HG03558 (cell line): ENCODE data around the gene GRM4.

ENCODE experiments used
- ATAC-seq: cut with Tn5 transposase; IDR thresholded peaks from one replicate; pipeline ENCODE4 v1.9.1; 2021; ENCODE audit warnings: moderate number of reproducible peaks; ENCODE audit not compliant: unreplicated experiment; ENCODE audit errors: extremely low read depth

GRM4 gene

DNA sequence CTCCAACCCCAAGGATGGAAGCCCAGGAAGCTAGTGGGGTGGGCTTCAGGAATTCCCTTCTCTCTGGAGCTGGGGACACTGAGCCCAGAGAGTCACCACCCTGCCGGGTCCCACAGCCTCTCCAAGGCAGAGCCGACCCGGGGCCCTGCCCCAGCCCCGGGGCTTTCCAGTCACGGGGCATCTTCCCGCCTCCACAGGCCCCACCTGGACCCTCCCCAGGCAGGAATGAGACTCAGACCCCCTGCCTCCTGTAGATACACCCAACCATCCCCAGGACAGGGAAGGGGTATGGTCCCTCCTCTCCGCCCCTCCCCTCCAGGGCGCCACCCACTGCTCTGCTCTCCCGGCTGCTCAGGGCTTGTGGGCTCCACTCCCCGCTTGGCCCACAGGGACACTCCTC, 53.3 kb downstream of the GRM4 start:
- no peak for ATAC-seq

DNA sequence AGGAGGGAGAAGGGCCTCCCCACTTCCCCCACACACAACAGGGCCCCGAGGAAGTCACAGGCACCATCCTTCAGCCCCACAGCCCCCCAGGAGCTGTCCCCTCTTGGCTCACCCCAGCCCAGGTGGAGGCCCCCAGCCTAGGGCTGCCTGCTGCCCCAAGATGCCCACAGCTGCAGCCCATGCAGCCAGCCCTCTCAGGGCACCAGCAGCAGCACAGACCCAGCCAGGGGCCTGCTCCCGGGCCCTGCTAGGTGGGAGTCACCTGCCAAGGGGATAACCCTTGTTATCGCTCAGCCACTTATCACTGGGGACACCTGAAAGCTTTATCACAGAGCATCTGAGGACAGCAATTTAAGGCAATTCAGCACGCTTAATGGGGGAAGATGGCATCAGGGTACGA, 55.0 kb downstream of the GRM4 start:
- no peak for ATAC-seq

DNA sequence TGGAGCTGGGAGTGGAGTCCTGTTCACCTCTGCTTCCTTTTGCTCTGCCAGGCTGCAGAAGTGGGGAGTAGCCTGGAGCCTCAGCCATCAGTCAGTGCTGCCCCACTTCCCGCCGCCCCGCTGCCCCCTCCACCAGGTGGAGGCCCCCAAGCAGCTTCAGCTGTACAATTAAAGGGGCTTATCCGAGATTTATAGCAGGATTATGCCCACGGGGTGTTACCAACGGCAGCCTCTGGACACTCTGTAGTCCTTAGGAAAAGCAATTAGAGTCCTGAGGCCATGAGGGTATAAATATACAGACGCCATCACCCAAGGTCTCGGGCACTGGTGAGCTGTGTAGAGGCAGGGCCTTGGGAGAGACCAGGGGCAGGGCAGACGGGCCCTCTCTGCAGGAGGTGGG, 55.4 kb downstream of the GRM4 start:
- ATAC-seq = no peak

DNA sequence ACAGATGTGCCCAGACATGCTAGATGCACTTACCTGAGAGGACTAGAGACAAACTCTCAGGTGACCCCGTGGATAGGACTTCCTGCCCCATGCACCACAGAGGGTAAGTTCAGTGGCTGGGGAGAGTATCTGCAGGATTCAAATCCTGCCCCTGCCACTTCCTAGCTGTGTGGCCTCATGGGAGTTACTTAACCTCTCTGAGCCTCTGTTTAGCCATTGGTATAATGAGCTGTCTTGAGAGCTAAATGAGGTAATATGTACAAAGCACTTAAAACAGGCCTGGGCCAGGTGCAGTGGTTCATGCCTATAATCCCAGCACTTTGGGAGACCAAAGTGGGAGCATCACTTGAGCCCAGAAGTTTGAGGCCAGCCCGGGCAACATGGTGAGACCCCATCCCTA, 59.3 kb downstream of the GRM4 start:
- ATAC-seq = no peak

DNA sequence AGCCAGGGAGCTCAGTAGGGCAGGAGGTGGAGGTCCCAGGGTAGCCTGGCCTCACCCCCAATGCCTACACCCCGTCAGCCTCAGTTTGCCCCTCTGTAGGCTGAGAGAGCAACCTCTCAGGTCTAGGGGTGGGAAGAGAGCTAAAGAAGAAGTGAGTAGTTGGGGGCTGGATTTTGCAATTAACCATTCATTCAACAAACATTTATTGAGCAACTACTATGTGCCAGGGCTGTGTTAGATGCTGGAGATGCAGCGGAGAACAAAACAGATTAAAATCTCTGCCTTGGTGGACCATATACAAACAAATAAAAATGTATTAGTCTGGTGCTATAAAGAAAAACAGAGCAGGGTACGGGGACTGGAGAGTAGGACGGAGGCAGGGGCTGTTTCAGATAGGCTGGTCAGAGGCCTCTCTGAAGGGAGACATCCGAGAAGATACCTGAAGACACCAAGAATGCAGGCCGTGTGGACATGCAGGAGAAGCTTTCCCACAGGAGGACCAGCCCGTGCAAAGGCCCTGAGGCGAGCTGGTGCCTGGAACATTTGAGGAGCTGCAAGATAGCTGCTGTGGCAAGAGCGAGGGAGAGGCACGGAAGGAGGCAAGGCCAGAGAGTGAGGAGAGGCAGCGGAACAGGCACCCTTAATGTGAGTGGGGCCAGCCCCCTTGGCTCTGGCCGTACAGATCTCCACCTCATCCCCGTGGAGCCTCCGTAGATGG, 60.3 kb downstream of the GRM4 start:
- no peak for ATAC-seq

DNA sequence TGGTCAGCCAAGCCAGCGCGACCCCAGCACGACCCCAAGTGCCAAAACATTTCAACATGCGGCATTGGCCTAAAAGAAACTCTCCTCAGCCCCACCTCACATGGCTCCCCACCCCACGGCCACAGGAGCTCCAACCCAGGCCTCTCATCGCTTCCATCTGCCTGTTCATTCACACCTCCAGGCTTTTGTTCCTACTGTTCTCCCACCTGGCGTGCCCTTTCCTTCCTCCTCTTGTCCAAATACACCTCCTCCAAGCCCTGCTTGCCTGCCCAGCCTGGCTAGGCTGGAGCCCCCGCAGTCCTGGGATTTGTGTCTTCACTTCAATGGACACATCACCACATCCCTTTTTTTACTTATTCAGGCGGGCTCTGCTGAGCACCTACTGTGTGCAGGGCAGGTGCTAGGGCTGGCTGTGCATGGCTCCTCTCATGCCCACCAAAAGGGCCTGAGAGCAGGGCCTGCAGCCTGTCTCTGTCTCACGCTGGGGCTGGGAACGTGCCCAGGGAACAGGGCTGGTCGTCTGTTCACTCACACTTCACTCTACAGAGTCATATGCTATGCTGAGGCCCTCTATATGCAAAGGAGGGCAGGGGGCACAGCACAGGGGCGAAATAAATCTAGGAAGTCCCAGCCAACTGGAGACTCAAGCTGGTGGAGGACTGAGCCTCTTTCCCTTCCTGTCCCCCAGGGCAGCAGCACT, 61.1 kb downstream of the GRM4 start:
- ATAC-seq = no peak

DNA sequence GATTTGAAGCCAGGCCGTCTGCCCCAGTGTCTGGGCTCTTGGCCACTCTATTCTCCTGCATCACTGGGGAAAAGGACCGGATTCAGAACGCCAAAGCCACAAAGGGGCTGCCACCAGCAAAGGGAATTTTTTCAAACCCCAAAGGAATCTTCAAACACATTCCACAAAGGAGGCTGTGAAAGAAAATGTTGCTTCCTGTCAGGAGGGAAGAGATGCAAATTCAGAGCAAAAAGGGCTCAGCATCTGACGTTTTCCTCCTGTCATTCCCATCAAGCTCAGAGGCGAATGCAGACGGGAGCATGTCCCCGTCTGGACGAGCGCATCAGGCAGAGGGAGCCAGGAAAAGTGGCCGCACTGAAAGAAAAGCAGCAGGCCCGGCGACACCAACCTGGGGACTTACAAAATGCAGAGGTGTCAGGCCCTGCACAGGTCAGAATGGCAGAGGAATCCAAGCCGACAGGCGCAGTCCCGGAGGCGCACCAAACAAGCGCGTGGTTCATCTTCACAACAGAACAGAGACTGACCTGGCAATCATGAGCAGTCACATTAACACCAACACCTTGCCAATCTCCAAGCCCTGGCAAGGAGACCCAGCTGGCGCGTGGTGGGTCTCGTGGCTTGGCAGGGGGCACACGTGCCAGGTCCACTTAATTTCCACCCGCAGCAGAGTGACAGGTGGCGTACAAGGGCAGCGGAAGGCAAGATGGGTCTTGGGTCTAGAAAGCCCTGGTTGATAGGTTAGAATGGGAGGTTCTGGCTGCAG, 62.8 kb downstream of the GRM4 start:
- ATAC-seq = no peak

DNA sequence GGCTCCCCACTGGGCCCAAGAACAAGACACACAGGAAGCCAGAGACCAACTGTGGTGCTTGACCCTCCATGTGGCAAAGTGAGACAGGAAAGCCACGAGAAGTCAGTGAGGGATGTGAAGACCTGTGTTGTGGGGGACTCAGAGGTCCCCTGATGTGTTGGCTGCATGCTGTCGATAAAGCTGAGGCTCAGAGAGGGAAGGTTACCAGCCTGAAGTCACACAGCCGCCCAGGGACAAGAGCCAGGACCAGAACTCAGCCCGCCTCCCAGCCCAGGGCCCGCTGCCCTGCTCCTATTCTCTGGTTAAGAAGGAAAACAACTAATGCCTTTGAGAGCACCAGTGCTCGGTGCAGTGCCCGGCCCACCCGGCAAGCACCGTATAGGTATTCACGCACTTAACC, 63.5 kb downstream of the GRM4 start:
- no peak for ATAC-seq

DNA sequence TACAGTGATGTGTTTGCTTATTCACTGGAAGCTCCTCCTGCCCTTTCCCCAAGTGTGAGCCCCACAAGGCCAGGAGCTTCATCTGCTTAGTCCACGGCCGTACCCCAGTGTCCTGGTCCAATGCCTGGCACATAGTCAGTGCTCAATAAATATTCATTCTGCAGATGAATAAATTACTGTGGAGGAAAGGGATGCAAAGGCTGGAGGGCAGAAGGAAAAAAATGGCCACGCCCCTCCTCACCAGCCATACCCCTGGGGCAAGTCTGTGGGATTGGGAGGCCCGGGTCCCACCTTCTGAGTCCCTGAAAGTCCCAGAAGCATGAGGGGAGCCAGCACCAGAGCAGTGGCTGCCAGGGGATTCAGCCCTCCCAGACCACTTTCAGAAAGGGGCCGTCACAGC, 65.5 kb downstream of the GRM4 start:
- no peak for ATAC-seq

DNA sequence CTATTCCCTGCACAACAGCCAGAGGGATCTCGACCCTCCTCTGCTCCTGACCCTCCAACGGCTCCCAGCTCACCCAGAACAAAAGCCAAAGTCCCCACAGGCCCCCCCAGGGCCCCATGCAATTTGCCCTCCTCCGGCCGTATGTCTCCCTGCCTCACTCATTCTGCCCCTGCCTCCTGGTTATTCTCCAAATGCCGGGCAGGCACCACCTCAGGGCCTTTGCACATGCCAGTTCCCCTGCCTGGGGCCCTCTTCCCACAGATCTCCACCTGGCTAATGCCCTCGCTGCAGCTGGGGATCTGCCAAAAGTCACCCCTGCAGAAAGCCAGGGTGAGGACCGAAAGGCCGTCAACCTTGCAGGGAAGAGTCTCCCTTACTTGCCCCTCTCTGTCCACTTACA, 66.0 kb downstream of the GRM4 start:
- no peak for ATAC-seq

DNA sequence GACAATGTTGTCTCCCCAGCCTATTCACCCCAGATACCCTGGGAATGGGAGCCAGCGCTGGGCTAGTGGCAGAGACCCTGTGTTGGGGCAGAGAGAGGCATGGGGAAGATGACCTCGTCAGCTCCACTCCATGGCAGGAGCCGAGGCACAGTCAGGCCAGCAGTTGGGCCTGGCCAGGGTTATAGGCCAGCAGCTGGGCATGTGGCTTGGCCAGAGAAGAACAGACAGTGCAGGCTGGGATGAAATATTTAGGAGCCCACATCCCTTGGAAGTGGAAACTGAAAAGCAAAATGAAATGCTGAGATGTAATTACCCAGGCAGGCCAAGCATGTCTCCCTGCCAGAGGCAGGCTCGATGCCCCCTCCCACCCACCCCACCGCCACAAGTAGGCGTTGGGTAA, 70.0 kb downstream of the GRM4 start:
- ATAC-seq = no peak

DNA sequence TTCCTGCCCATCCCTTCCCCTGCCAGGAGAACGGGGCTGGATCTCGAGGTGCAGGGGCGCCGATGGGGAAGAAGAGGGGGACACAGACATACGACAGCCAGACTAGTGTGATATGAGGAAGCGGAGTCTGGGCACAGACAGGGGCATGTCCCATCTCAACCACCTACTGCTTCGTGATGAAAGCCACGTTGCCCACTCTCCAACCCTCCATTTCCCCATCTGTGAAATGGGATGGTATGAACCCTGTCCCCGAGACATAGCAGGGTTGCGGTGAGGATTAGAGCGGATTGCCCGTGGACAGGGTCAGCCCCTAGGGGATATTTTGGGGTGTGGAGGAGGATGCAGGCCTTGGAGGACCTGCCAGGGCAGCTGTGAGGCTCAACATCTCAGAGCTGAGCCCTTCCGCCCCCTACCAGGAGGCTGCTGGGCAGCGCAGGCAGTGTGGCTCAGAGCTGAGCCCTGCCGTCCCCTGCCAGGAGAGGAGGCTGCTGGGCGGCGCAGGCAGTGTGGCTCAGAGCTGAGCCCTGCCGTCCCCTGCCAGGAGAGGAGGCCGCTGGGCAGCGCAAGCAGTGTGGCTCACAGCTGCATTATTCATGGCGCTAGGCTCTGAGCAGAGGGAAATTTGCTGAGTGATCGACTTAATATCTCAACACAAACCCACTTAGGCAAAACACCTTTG, 71.7 kb downstream of the GRM4 start:
- ATAC-seq = no peak

DNA sequence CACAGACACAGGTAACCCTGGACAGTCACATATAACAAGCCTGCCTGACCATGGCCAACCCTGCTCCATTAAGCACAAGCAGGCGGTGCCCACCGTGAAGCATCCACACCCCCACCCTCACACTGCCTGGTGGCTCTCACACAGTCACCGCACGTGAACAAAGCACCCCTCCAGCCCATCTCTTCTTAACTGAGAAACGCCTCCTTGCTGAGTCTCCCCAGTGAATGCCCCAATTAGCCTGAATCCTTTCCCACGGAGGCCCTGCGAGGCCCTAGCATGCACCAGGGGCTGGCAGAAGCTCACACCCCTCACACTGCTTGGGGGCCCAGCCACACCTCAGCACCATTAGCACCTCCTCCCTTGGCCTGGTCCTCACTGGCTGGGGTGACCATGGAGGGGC, 72.3 kb downstream of the GRM4 start:
- ATAC-seq = no peak

DNA sequence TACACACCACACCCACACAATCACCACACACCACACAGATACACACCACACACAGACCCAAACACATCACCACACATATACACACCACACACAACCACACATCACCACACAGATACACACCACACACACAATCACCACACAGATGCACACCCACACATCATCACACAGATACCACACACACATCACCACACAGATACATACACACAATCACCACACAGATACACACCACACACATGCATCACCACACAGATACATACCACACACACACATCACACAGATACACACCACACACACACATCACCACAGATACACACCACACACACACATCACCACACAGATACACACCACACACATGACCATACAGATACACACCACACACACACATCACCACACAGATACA, 73.2 kb downstream of the GRM4 start:
- ATAC-seq = no peak

DNA sequence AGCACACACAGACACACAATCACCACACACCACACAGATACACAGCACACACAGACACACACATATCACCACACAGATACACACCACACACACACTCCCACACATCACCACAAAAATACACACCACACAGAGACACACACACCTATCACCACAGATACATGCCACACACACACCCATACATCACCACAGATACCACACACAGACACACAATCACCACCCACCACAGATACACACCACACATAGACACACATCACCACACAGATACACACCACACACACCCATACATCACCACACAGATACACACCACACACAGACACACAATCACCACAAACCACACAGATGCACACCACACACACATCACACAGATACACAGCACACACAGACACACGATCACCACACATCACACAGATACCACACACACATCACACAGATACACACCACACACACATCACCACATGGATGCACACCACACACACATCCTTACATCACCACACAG, 74.0 kb downstream of the GRM4 start:
- ATAC-seq = no peak

DNA sequence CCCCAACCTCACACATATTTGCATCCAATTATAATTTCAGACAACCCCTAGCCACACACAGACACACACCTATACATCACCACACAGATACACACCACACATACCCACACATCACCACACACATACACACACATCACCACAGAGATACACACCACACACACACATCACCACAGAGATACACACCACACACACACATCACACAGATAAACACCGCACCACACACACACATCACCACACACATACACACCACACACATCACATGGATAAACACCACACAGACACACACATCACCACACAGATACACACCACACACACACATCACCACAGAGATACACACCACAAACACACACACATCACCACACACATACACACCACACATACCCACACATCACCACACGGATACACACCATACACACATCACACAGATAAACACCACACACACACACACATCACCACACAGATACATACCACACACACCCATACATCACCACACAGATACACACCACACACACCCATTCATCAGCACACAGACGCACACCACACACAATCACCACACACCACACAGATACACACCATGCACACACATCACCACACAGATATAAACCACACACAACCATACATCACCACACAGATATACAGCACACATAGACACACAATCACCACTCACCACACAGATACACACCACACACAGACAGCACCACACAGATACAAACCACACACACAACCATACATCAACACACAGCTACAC, 74.6 kb downstream of the GRM4 start:
- no peak for ATAC-seq

DNA sequence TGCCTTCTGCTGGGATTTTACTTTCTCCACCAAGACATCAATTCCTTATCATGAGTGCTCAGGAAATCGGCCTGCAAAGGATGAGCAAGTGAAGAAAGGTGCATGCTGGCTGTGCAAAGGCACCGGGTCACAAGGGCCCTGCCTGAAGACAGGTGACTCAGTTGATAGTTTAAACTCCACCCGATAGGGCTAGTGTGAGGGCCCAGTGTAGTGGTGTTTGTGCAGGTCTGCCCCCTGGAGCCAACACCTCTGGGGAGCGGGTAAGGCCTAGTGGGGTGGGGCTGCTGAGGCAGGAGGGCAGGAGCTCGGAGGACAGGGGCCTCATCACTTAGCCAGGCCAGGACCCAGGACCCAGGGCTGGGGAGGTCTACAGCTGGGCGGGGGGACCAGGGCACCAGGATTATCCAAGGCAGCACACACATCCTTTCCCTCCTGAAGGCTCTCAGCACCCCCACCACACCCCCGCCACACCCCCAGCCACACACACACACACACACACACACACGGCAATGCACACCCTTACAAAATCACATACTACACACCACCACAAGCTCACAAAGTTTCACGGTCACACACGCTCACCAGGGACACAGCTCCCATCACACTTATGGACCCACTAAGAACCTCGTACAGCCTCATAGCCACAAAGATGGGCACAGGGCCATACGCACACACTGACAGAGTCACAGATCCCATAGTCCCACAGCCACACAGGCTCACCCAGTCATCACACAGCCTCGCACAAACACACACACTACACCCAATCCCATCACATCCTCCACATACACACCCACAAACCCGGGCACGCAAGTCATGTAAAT, 75.4 kb downstream of the GRM4 start:
- ATAC-seq = no peak

DNA sequence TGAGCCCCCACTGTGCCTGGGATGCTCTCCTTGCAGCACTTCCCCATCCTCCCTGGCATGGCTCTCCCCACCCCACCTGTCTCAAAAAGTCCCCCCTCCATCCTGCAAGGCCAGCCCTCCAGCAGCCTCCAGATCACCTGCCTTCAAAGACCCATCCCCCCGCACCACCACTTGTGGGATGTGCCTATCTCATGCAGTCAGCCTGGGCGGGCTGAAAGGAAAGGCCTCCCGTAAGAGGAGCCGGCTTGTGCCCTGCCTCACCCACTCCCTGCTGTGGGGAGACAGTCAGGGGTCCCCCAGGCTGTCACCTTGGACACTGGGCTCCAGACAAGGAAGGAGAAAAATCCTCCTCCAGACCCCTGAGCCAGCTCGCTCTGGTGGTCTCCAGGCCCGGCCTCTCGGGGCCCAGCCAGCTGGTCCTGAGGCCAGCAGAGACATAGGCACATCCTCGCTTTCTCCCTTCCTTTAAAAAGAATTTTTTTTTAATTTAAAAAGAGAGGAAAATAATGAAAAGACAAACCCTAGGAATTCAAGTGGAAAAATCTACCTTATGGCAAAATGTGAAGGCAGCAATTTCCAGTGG, 77.3 kb downstream of the GRM4 start:
- no peak for ATAC-seq

DNA sequence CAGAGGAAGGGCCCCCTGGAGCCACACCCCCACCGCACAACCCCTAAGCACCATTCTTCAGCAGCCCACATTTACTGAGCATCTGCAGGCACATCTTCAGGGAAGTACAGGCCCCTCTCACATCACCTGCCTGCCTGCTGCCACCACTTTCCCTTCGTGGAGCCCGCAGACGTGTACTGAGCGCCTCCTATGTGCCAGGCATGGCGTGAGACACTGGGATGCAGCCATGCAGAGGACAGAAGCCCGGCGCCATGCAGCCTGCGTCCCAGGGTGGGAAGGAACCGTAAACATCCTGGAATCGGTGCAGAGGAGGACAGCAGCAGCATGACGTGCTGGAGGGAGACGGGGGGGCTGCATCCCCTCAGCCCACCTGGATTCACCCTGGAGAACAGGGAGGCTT, 78.1 kb downstream of the GRM4 start:
- ATAC-seq = no peak
